ENCODE data around the gene C1orf35. TPM values are rescaled to one million over a fixed set of nuclear protein-coding genes. Genes with fewer than 3 reads are reported as not detected.

C1orf35 gene
- total and polyA plus RNA-seq, 2 of the 8 experiments (the other 6 are each of a cell fraction or from before 2014, with no cell fraction given): 18.6 to 19.9 TPM

- DNase-seq (ENCODE audit: low read depth in 1 of 2, low spot score in 2 of 2) (no peak), FAIRE-seq (no peak)
- ChIA-PET CTCF (ENCODE audit: partially characterized antibody) (interaction anchor here (1.0 kb wide), 1 partner anchor 53 kb away, joined by 3 read pairs; no protein-coding TSS in a partner anchor), POLR2A (ENCODE audit: partially characterized antibody) (no interaction called here)
- Histone ChIP-seq H3K56ac (replicated peaks; ENCODE audit: insufficient read length, low read depth, low read length) (no peak overlapping the region), H2AK5ac (ENCODE audit: low read depth, low read length) (no peak overlapping the region), H3K27ac (ENCODE audit: low read depth, low read length) (no peak overlapping the region), H3K79me1 (ENCODE audit: low read depth, low read length) (peaks cover 9% of the 10 kb centered on the region; the same call in 1 of the 2 replicates), H2BK20ac (ENCODE audit: low read length) (no peak overlapping the region), H3K14ac (ENCODE audit: insufficient read length) (no peak overlapping the region), H3K23ac (ENCODE audit: insufficient read length) (no peak overlapping the region), H2BK12ac (ENCODE audit: low read depth, low read length) (no peak overlapping the region), H3K4me1 (replicated peaks in 1 of 4; ENCODE audit: control insufficient read depth in 3 of 4, insufficient read depth in 4 of 4, low read length in 3 of 4) (peaks cover 0 to 7% (median under 1%) of the 10 kb centered on the region in 4 experiments; a peak in 5 of 7 replicates), H3K27me3 (replicated peaks in 1 of 4; ENCODE audit: control insufficient read depth in 3 of 4, extremely low read depth in 1 of 4, insufficient read depth in 3 of 4, low read length in 3 of 4) (peaks cover 0 to 6% (median 5%) of the 10 kb centered on the region in 4 experiments; a peak in 2 of 7 replicates), H4K20me1 (replicated peaks in 1 of 2; ENCODE audit: control insufficient read depth in 1 of 2, insufficient read depth in 2 of 2, low read length in 2 of 2) (peaks cover 0 to 2% of the 10 kb centered on the region in 2 experiments), H2BK120ac (replicated peaks; ENCODE audit: low read depth, low read length) (no peak overlapping the region), H3K4me3 (ENCODE audit: extremely low read depth in 1 of 4, insufficient read depth in 2 of 4, low read depth in 3 of 4, low read length in 4 of 4) (no peak overlapping the region), H3K79me2 (ENCODE audit: control insufficient read depth in 1 of 2, insufficient read depth in 2 of 2, low read length in 2 of 2) (peaks cover 3 to 8% of the 10 kb centered on the region in 2 experiments; a peak in 2 of 4 replicates), H4K5ac (ENCODE audit: insufficient read length, low read depth, low read length) (no peak overlapping the region), H4K8ac (ENCODE audit: extremely low read depth, insufficient read depth, low read length) (no peak overlapping the region), H3K18ac (ENCODE audit: extremely low read depth, low read length) (no peak overlapping the region), H3K9me3 (ENCODE audit: insufficient read depth in 2 of 2, low read depth in 1 of 2, low read length in 1 of 2) (peaks cover 5 to 6% of the 10 kb centered on the region in 2 experiments; a peak in 1 of 4 replicates), H2AFZ (ENCODE audit: low read length) (no peak overlapping the region), H3K23me2 (ENCODE audit: low read depth, low read length) (peaks cover 8% of the 10 kb centered on the region; the same call in 1 of the 2 replicates), H2BK5ac (ENCODE audit: low read depth, low read length) (no peak overlapping the region), H3K4ac (replicated peaks; ENCODE audit: insufficient read length, low read depth, low read length) (no peak overlapping the region), H2BK15ac (ENCODE audit: low read length) (no peak overlapping the region), H4K91ac (replicated peaks; ENCODE audit: insufficient read length, low read length) (no peak overlapping the region), H3K9ac (replicated peaks in 1 of 4; ENCODE audit: extremely low read depth in 1 of 4, low read depth in 3 of 4, low read length in 3 of 4) (no peak overlapping the region), H3K4me2 (ENCODE audit: insufficient read depth in 1 of 2, low read depth in 2 of 2, low read length in 2 of 2) (no peak overlapping the region), H3K36me3 (ENCODE audit: control insufficient read depth in 2 of 4, insufficient read depth in 4 of 4, low read length in 3 of 4) (peaks cover 0 to 1% (median 0%) of the 10 kb centered on the region in 4 experiments; a peak in 1 of 8 replicates)
- 78% methylated on average over 1 of the region's 1 CpG; no CpG with 5 or more reads in 1 of the 2 experiments for WGBS, 2 experiments (ENCODE audit: extremely low coverage in 1 of 2, insufficient coverage in 1 of 2, insufficient read length in 1 of 2, insufficient replicate concordance in 2 of 2, low coverage in 1 of 2, low lambda C conversion rate in 2 of 2, missing lambda C conversion rate in 1 of 2)
- TF ChIP-seq CHD1 (IDR thresholded peaks at IDR 0.05; ENCODE audit: low read depth, low read length) (no peak), JUND (IDR thresholded peaks at IDR 0.05; ENCODE audit: low read length) (no peak), BRCA1 (IDR thresholded peaks at IDR 0.05; ENCODE audit: low read depth, low read length) (no peak), MAFK (IDR thresholded peaks at IDR 0.05; ENCODE audit: low read depth, low read length) (no peak), CBX8 (IDR thresholded peaks at IDR 0.05; ENCODE audit: borderline replicate concordance, low read depth, low read length) (no peak), RNF2 (IDR thresholded peaks at IDR 0.05; ENCODE audit: borderline replicate concordance, low read depth, low read length, missing control alignments, poor library complexity, severe bottlenecking) (no peak), CEBPB (IDR thresholded peaks at IDR 0.05; ENCODE audit: low read depth, low read length) (no peak), ASH2L (IDR thresholded peaks at IDR 0.05; ENCODE audit: low read length) (no peak), POLR2AphosphoS5 (IDR thresholded peaks at IDR 0.05; ENCODE audit: low read depth, low read length) (no peak), CREB1 (IDR thresholded peaks at IDR 0.05) (no peak), SIX5 (IDR thresholded peaks at IDR 0.05; ENCODE audit: low read depth, low read length) (no peak), SP1 (IDR thresholded peaks at IDR 0.05; ENCODE audit: low read depth, low read length) (no peak), SIN3A (conservative IDR thresholded peaks at IDR 0.05 in 1 of 2, IDR thresholded peaks at IDR 0.05 in 1 of 2; ENCODE audit: low read depth in 1 of 2, low read length in 2 of 2) (no peak)
- TF ChIP-seq, protein P1, sequence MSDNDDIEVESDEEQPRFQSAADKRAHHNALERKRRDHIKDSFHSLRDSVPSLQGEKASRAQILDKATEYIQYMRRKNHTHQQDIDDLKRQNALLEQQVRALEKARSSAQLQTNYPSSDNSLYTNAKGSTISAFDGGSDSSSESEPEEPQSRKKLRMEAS (IDR thresholded peaks at IDR 0.05): no peak
These were observed 9.5 kb upstream of the C1orf35 start for GRCh38 chr1:228112617-228113016.
